Ishikawa (cell line): ENCODE data around the gene ZNF474.

Experiments
- CEBPB ChIP-seq: IDR thresholded peaks from 2 replicates; pipeline ENCODE4 v1.6.1; 2012
- CREB1 ChIP-seq: IDR thresholded peaks from 2 replicates; pipeline ENCODE4 v1.6.1; 2012; ENCODE audit warnings: low read depth
- EGR1 ChIP-seq: IDR thresholded peaks from 2 replicates; pipeline ENCODE4 v1.6.1; 2012
- EP300 ChIP-seq: IDR thresholded peaks from 2 replicates; pipeline ENCODE4 v1.6.1; 2012; ENCODE audit warnings: borderline replicate concordance
- FOXM1 ChIP-seq: IDR thresholded peaks from 2 replicates; pipeline ENCODE4 v1.6.1; 2012; ENCODE audit warnings: low read depth, borderline replicate concordance
- NFIC ChIP-seq: IDR thresholded peaks from 2 replicates; pipeline ENCODE4 v1.6.1; 2012
- RAD21 ChIP-seq: IDR thresholded peaks from 2 replicates; pipeline ENCODE4 v1.6.1; 2012; ENCODE audit warnings: low read depth
- TAF1 ChIP-seq: IDR thresholded peaks from 2 replicates; pipeline ENCODE4 v1.6.1; 2012; ENCODE audit warnings: low read depth, mild to moderate bottlenecking
- TCF12 ChIP-seq: IDR thresholded peaks from 2 replicates; pipeline ENCODE4 v1.6.1; 2012; ENCODE audit warnings: low read depth
- TEAD4 ChIP-seq: IDR thresholded peaks from 2 replicates; pipeline ENCODE4 v1.6.1; 2012
- USF1 ChIP-seq: IDR thresholded peaks from 2 replicates; pipeline ENCODE4 v1.6.1; 2012
- YY1 ChIP-seq: IDR thresholded peaks from 2 replicates; pipeline ENCODE4 v1.6.1; 2012; ENCODE audit warnings: low read depth
- ZBTB7A ChIP-seq: IDR thresholded peaks from 2 replicates; pipeline ENCODE4 v1.6.1; 2012; ENCODE audit warnings: low read depth
- TF ChIP-seq, protein P1 (sequence below): IDR thresholded peaks from 2 replicates; pipeline ENCODE4 v1.6.1; 2012
- TF ChIP-seq, protein P2 (sequence below): IDR thresholded peaks from 2 replicates; pipeline ENCODE4 v1.6.1; 2012; ENCODE audit warnings: low read depth, mild to moderate bottlenecking

The ZNF474 gene

GRCh38 chr5:122192497-122193496, 63.5 kb downstream of the ZNF474 start:
- TF ChIP-seq ZBTB7A (no peak), RAD21 (peak; percentile 70)

- TF ChIP-seq CREB1 (no peak), RAD21 (peak; percentile 59)
Measured at GRCh38 chr5:122195802-122196394, 66.6 kb downstream of the ZNF474 start.

GRCh38 chr5:122199146-122199545, 69.8 kb downstream of the ZNF474 start:
- TF ChIP-seq RAD21 (no peak), TAF1 (no peak), NFIC (no peak), EP300 (no peak), ZBTB7A (no peak), USF1 (no peak)
- TF ChIP-seq, protein P1, sequence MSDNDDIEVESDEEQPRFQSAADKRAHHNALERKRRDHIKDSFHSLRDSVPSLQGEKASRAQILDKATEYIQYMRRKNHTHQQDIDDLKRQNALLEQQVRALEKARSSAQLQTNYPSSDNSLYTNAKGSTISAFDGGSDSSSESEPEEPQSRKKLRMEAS = no peak
- TF ChIP-seq, protein P2, sequence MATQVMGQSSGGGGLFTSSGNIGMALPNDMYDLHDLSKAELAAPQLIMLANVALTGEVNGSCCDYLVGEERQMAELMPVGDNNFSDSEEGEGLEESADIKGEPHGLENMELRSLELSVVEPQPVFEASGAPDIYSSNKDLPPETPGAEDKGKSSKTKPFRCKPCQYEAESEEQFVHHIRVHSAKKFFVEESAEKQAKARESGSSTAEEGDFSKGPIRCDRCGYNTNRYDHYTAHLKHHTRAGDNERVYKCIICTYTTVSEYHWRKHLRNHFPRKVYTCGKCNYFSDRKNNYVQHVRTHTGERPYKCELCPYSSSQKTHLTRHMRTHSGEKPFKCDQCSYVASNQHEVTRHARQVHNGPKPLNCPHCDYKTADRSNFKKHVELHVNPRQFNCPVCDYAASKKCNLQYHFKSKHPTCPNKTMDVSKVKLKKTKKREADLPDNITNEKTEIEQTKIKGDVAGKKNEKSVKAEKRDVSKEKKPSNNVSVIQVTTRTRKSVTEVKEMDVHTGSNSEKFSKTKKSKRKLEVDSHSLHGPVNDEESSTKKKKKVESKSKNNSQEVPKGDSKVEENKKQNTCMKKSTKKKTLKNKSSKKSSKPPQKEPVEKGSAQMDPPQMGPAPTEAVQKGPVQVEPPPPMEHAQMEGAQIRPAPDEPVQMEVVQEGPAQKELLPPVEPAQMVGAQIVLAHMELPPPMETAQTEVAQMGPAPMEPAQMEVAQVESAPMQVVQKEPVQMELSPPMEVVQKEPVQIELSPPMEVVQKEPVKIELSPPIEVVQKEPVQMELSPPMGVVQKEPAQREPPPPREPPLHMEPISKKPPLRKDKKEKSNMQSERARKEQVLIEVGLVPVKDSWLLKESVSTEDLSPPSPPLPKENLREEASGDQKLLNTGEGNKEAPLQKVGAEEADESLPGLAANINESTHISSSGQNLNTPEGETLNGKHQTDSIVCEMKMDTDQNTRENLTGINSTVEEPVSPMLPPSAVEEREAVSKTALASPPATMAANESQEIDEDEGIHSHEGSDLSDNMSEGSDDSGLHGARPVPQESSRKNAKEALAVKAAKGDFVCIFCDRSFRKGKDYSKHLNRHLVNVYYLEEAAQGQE = no peak

DNA sequence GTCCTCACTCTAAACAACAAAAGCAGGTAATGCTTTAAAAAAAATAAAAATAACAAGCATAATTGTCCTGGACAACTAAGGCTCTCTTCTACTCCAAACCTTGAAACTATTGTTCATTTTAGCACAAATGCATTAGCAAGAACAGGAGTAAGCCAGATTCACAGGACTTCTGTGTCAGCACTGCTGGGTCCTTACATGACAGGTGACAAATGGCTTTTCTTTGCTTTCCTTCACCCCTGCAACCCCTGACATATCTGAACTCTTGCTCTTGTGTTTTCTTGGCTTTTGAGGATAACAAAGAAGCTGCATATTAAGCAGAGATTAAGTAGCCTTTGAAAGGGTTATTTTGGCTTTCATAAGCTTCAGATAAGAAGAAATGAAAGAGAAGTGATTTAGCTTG, 71.1 kb downstream of the ZNF474 start:
- no peak for TF ChIP-seq NFIC
- TF ChIP-seq, protein P2 = no peak
- no peak for TF ChIP-seq RAD21
- TF ChIP-seq EGR1 = no peak
- TF ChIP-seq ZBTB7A = no peak
- TF ChIP-seq EP300 = no peak
- TF ChIP-seq TCF12 = no peak
- TF ChIP-seq, protein P1 = no peak
- TF ChIP-seq CEBPB = no peak
- no peak for TF ChIP-seq TEAD4
- TF ChIP-seq FOXM1 = no peak
- TF ChIP-seq USF1 = no peak
- TF ChIP-seq YY1 = no peak
- TF ChIP-seq TAF1 = no peak
- no peak for TF ChIP-seq CREB1

DNA sequence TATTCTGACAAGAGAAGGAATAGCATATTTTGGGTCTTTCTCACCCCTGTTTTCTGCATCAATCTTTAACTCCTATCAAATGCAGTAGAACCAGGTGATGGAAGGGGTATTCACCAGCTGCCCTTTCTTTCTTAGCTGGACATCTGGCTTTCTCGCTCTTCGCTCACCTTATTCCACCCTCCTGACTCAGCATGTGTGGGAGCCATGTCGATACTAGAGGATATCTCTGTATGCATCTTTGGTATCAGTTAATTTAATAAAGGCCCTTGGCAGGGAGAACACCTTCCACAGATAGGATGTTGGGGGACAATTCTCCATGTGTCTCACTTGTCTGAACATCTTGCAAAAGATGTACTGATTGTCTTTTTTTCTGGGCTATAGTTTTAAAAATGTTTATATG, 71.5 kb downstream of the ZNF474 start:
- TF ChIP-seq NFIC (no peak), TAF1 (no peak), CEBPB (no peak), FOXM1 (no peak), TEAD4 (no peak), YY1 (no peak), TCF12 (no peak), EP300 (no peak), ZBTB7A (no peak)
- TF ChIP-seq, protein P1 = no peak
- TF ChIP-seq, protein P2 = no peak
